ENCODE data around the gene ERC2.

ERC2 gene

DNA sequence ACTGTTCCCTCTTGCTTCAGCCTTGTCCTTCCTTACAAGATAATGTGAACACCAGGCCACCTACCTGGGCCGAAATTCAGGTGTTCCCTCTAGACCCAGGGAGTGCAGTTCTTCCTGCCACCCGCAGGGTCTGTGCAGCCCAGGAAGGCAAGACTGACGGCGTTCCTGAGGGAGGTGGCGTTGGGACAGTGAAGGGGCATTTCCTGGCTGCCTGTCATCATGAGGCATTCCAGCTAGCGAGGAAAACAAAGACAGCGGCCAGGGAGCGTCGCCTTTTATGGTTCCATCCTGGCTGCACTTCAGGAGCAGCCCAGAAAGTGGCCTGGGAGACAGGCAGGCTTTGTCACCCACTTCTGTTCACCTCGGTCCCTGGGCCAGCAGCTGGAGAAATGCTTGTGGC is 896.4 kb downstream of the ERC2 start:
- TF ChIP-seq, protein P1, sequence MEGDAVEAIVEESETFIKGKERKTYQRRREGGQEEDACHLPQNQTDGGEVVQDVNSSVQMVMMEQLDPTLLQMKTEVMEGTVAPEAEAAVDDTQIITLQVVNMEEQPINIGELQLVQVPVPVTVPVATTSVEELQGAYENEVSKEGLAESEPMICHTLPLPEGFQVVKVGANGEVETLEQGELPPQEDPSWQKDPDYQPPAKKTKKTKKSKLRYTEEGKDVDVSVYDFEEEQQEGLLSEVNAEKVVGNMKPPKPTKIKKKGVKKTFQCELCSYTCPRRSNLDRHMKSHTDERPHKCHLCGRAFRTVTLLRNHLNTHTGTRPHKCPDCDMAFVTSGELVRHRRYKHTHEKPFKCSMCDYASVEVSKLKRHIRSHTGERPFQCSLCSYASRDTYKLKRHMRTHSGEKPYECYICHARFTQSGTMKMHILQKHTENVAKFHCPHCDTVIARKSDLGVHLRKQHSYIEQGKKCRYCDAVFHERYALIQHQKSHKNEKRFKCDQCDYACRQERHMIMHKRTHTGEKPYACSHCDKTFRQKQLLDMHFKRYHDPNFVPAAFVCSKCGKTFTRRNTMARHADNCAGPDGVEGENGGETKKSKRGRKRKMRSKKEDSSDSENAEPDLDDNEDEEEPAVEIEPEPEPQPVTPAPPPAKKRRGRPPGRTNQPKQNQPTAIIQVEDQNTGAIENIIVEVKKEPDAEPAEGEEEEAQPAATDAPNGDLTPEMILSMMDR (IDR thresholded peaks at IDR 0.05): no peak

DNA sequence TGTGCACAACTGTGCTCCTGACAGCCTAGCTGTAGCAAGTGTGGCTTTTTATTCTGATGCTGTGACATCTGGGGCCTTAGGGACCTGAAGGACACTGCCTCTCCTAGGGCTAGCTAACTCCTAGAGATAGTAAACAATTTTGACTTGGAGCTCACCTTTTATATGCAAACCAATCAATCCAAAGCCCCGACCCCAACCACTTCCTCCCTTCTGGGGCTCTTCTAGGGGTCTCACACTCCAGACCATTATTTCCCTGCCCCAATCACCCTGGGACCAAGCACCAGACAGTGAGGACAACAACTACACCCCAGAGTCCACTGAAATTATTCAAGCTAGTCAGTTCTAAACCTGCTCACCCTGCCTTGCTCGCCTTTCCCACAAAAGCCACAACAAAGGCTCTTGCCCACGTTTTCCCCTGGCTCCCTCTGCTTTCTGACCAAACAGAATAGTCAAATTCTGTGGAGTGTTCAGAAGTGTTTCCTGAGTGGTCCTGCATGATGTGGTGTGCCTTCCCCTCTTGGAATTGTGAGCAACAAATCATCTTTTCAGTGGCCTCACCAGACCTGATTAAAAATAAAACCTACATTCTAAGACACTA is 897.0 kb downstream of the ERC2 start:
- TF ChIP-seq, protein P1 (IDR thresholded peaks at IDR 0.05): no peak

DNA sequence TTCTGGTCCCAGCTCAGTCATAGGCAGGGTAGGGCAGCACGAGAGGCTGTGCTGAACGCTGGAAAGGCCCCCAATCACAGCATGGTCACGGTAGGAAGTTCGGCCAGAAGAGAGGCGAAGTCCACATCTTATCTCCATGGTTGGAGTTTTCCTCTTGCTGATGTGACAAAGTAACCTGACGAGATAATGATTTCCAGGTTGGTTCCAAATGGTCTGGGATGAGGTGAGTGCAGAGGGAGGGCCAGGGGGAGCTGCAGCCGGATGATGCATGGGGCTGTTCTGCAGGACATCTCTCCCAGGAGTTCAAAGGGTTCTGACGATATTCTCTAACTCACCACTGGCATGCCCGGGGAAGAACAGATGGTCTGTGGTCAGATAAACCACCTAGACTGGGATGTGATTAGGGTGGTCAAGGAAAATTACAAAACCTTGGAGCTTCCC is 898.0 kb downstream of the ERC2 start:
- TF ChIP-seq, protein P1 (IDR thresholded peaks at IDR 0.05): no peak

DNA sequence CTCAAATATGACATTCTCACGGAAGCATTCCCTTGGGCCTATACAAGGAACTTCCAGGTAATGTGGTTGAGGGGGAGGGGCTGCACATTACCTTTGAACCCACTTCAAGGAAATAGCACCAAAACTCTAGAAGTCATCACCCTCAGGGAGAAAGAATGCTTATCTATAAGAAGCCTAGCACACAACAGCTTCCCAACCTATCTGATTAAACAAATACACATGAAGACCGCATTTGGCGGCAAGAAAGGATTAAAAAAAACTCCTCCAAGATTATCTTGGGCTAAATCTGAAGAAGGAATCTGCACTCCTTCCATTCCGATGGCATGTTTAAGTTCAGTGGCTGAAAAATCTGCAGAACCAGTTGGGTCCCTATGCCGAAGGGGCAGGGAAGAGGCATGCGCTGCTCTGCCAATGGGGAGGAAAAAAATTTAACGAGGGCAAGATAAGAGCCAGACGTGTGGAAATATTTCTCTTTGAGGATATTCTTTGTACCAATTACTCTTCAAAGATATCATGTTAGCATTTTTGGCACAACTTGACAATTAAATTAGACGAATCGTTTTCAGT is 899.2 kb downstream of the ERC2 start:
- TF ChIP-seq, protein P1 (IDR thresholded peaks at IDR 0.05): no peak

DNA sequence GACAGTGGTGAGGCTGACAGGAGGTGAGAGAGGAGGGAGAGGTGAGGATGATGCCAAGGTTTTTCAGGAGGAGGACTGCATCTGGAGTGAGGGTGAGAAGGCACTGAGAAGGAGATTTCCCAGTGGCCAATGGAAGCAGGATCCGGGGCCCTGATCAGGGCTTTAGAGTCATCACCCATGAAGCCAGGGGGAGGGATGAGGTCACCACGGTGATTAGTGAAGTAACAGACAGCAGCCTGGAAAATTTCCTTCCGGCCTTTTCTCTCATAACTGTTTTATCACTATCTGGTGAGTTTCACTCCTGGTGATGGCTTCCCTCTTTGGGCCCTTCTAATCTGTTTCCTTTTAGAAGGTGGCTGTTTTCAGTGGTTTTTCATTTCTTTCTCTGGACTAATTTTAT is 900.7 kb downstream of the ERC2 start:
- TF ChIP-seq, protein P1 (IDR thresholded peaks at IDR 0.05): no peak

DNA sequence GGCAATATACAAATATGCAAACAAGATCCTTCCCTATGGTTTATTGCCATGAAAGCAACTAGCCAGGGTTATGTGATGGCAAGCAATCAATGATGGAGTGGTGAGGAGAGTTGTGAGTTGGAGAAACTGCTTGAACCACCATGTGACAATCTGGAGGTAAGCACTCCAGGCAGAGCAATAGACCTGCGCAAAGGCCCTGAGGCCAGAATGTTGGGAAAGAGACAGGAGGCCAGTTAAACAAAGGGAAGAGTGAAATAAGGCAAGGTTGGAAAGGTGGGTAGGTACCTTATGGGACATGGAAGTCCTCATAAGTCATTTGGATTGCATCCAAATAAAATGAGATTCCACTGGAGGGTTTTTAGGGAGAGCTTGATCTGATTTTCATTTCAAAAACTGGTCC is 901.1 kb downstream of the ERC2 start:
- TF ChIP-seq, protein P1 (IDR thresholded peaks at IDR 0.05): no peak

DNA sequence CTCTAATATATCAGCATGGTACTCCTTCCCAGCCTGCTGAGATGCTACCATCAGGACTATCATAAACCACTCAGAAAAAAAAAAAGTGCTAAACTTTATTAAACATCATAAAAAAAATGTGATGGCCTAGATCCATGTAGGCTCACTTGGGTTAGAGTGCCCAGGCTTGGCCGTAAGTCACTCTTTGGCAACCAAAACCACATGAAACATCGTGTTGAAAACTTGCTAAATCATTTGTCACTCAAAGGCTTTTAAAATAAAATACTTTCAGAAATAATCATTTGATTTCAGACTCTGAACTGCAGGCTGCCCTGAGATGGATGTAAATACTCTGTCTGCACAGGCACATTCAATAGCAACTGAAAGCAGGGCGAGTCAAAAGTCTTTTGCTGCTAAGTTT is 902.7 kb downstream of the ERC2 start:
- TF ChIP-seq, protein P1 (IDR thresholded peaks at IDR 0.05): no peak

DNA sequence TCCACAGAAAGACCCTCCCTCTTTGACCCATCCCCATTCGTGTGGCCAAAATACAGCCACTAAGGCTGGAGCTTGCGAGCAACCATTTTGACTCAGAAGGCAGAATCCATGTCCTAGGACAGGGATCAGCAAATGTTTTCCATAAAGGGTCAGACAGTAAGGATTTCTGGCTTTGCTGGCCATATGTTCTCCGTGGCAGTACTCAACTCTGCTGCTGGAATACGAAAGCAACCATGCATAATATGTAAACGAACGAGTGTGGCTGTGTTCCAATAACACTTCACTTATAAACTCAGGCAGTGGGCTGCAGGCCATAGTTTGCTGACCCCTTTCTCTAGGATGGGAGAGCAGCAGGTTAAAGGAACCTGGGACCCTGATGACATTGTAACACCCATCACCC is 903.5 kb downstream of the ERC2 start:
- TF ChIP-seq, protein P1 (IDR thresholded peaks at IDR 0.05): no peak
